ENCODE data around the gene TMPRSS7.

The TMPRSS7 gene

GRCh38 chr3:112128843-112129727 is 94.5 kb downstream of the TMPRSS7 start:
- DNase-seq (ENCODE audit: low read depth in 2 of 2), result peak in 1 of 2 donors; percentile 37

- no peak for DNase-seq (ENCODE audit: low read depth in 2 of 2)
These were observed 95.5 kb downstream of the TMPRSS7 start for GRCh38 chr3:112129925-112130637.

GRCh38 chr3:112130638-112130993 is 96.1 kb downstream of the TMPRSS7 start:
- no peak for DNase-seq (ENCODE audit: low read depth in 2 of 2)
